HG02571 (cell line): ENCODE data around the gene RSBN1.
"Not testable (repeated sequence)": the region's sequence is repeated elsewhere in the genome, so short reads cannot be mapped to it uniquely, and the experiment has no call there.

Experiments used
- ATAC-seq: cut with Tn5 transposase; IDR thresholded peaks from one replicate; pipeline ENCODE4 v1.9.1; 2021; ENCODE audit warnings: mild to moderate bottlenecking, moderate library complexity; ENCODE audit not compliant: unreplicated experiment

RSBN1 gene

DNA sequence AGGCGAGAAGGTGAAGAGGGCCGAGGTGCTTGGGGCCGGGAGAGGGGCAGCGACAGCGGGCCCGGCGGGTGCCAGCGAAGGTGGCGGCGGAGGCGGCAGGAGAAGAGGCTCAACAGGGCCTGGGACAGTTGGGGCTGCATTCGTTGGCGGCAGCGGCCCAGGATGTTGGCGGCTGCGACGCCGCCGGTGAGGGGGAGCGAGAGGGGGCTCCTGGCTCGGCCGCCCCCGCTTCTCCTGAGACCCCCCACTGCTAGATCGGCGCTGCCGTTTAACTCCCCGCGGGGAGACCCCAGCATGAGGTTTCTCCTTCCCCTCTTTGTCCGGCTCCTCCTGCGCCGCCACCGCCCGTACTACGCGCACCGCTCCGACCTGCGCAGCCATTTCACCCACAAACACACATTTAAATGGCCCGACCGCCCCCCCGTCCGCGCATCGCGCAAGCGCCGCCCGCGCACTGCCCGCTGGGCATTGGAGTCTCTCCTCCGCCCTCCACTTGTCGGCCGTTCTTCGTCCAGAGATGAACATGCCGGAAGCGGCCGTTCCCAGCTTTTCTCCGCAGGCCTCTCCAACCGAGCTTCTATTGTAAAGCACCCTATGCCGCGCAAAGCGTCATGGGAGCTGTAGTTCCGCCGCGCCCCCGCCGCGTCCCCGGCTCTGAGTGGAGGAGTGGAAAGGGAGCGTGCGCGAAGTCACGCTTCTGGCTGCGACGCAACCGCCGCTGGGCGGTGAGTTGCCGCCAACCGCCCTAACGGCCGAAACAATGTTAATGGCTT lies at the start of gene RSBN1:
Gene RSBN1 (minus strand): TSS at position 589 of the 773 bp plus-strand sequence. CDS start 64 bp downstream, at position 525.
- peak; percentile 88 for ATAC-seq

GRCh38 chr1:113861641-113862040 lies 49.4 kb upstream of the RSBN1 start:
- ATAC-seq = no peak

- ATAC-seq = no peak
These were observed 48.6 kb upstream of the RSBN1 start for GRCh38 chr1:113860891-113861290.

GRCh38 chr1:113859478-113860175 lies 47.4 kb upstream of the RSBN1 start:
- ATAC-seq = peak; percentile 91

DNA sequence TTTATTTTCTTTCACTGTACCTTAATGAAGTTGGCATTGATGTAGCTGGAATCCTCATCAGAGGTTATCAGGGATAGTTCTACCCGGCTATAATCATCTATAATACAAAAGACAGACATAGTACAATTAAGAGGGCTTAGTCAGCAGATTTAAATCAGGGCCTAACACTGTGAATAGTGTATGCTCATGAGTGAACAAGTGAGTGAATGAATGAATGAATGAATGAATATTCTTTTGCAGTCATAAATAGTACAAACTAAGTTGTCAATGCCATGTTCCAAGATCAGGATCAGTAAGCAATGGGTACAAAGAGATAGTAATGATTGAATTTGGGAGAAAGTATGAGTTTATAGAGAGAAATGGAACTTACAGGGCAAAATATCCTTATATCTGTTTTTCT lies 46.7 kb upstream of the RSBN1 start:
- no peak for ATAC-seq

DNA sequence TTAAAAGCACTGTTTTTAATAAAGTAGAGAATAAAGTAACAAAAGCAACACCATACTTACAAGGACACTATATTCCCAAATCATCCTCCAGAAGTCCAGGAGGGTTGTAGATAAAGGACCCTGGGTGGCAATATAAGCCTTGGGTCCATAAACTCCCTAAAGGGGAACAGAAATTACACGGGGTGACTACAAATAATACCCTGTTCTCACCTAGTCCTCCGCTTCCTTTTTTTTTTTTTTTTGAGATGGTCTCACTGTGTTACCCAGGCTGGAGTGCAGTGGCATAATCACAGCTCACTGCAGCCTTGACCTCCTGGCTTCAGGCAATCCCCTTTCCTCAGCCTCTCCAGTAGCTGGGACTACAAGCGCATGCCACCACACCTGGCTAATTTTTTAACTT lies 46.1 kb upstream of the RSBN1 start:
- ATAC-seq = no peak

DNA sequence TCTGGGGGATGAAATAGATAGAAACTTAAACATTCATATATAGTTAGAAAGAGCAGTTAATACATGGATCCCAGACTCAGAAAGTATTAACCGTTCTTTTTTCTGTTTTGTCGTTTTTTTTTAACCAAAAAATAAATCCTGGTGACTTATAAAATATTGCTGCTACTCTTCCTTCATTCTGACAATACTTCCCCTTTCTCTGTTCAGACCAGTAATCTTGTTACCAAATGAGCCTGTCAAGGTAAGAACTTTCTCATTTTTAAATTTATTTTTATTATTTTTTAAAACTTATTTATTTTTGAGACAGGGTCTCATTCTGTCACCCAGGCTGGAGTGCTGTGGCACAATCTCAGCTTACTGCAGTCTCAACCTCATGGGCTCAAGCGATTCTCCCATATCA lies 45.5 kb upstream of the RSBN1 start:
- no peak for ATAC-seq

GRCh38 chr1:113856401-113856790 lies 44.1 kb upstream of the RSBN1 start:
- ATAC-seq = no peak

- ATAC-seq = no peak
These were observed 43.5 kb upstream of the RSBN1 start for GRCh38 chr1:113855630-113856400.

DNA sequence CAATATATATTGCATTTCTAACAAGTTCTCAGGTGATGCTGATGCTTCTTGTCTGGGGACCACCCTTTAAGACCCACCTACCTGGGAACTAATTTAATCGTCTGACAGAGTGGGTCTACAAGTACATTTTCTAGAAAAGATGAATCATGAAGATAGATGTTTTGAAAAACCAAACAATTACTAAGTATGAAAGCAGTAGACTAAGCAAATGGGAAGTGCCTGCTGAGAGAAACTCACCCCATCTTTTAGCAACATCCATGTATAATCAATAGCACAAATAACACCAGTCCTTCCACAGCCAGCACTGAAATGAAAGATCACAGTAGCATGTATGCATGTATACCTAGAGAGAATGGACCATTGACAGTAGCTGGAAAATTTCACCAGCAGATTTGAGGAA lies 42.0 kb upstream of the RSBN1 start:
- no peak for ATAC-seq

- ATAC-seq = not testable (repeated sequence)
These were observed 40.4 kb upstream of the RSBN1 start for GRCh38 chr1:113852694-113853093.

- no peak for ATAC-seq
These were observed 38.0 kb upstream of the RSBN1 start for GRCh38 chr1:113850127-113850796.

GRCh38 chr1:113849072-113849471 lies 36.8 kb upstream of the RSBN1 start:
- ATAC-seq = no peak

DNA sequence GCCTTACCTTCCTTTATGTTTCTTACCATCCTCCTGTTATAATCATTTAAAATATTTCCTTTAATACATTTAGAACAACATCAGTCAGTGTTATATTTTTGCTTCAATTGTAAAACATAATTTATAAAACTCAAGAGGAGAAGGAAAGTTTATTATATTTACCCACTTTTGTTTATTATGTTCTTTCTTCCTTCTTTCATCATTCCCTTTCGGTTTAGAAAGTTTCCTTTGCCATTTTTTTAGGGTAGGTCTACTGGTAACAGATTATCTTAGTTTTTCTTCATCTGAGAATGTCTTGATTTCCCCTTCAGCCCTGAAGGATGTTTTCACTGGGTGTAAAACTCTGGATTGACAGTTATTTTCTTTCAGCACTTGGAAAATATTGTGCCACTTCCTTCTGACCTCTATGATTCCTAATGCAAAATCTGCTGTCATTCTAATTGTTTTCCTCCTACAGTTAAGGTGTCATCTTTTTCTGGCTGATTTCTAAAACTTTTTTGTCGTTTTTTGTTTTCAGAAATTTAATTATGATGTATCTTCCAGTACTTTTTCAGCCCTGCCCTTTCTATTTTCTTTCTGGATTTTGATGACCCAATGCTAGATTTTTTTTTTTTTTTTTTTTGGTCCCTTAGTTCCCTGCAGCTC lies 34.2 kb upstream of the RSBN1 start:
- no peak for ATAC-seq

GRCh38 chr1:113836534-113836933 lies 24.3 kb upstream of the RSBN1 start:
- no peak for ATAC-seq

DNA sequence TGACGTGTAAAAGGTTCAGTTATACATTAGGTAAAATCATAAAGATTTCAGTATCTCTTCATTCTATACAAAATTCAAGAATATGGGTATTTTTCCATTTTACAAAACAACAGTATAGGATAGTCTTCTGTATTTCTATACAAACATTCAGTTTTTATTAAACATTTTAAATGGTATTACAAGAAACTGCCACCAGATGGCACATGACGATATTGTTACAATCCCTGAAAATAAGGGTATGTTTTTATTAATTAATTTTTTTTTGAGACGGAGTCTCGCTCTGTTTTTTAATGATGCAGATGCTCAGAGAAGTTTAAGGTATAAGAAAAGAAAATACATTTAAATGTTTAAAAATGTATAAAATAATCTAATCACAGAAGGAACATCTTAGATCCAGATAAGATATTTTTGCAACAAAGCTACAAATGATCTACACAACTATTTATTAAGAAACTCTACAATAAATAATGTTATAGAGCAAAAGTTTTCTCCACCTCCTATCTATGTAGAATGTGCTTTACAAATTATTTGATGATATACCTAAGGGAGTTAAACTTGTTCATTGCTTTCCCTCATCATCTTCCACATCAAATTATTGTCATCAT lies 23.5 kb upstream of the RSBN1 start:
- no peak for ATAC-seq

- ATAC-seq = no peak
These were observed 22.4 kb upstream of the RSBN1 start for GRCh38 chr1:113834716-113835115.

DNA sequence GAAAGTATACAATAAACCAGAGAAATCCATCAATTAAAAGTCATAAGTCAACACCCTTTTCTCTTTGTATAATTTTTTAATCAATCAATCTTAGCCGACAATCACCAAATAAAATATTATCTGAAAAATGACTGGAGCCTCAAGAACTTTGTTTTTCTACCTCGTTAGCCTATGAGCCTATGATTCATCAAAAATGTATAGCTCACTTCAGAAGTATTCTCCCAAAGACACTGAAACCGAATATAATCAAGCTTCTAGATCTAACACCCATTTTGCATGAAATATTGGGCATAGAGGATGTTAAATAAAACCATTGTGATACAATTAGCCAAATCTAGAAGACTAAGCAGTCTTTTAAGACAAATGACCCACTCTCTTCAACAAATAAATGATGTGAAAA lies 17.8 kb upstream of the RSBN1 start:
- no peak for ATAC-seq

- ATAC-seq = no peak
These were observed 9.6 kb upstream of the RSBN1 start for GRCh38 chr1:113821916-113822315.

GRCh38 chr1:113818578-113818977 lies 6.3 kb upstream of the RSBN1 start:
- no peak for ATAC-seq
